ENCODE measurements around the gene PWWP2B.

Gene PWWP2B

GRCh38 chr10:132357286-132358058 is 39.5 kb upstream of the PWWP2B start:
- no peak for TF ChIP-seq ZNF274 (IDR thresholded peaks at IDR 0.05; ENCODE audit: low read depth, low read length)
- no peak overlapping the region for H3K4me3 ChIP-seq (ENCODE audit: low read length)

- H3K4me3 ChIP-seq (ENCODE audit: low read length) = no peak overlapping the region
- no peak for TF ChIP-seq ZNF274 (IDR thresholded peaks at IDR 0.05; ENCODE audit: low read depth, low read length)
These were observed 37.5 kb upstream of the PWWP2B start for GRCh38 chr10:132359305-132360040.

GRCh38 chr10:132360766-132361447 is 36.1 kb upstream of the PWWP2B start:
- no peak overlapping the region for H3K4me3 ChIP-seq (ENCODE audit: low read length)
- TF ChIP-seq ZNF274 (IDR thresholded peaks at IDR 0.05; ENCODE audit: low read depth, low read length) = no peak

GRCh38 chr10:132361581-132362101 is 35.4 kb upstream of the PWWP2B start:
- H3K4me3 ChIP-seq (ENCODE audit: low read length) = no peak overlapping the region
- no peak for TF ChIP-seq ZNF274 (IDR thresholded peaks at IDR 0.05; ENCODE audit: low read depth, low read length)

GRCh38 chr10:132362151-132362611 is 34.8 kb upstream of the PWWP2B start:
- no peak overlapping the region for H3K4me3 ChIP-seq (ENCODE audit: low read length)
- TF ChIP-seq ZNF274 (IDR thresholded peaks at IDR 0.05; ENCODE audit: low read depth, low read length) = no peak

- H3K4me3 ChIP-seq (ENCODE audit: low read length) = no peak overlapping the region
- no peak for TF ChIP-seq ZNF274 (IDR thresholded peaks at IDR 0.05; ENCODE audit: low read depth, low read length)
These were observed 33.6 kb upstream of the PWWP2B start for GRCh38 chr10:132363376-132363775.

GRCh38 chr10:132363921-132364593 is 32.9 kb upstream of the PWWP2B start:
- H3K4me3 ChIP-seq (ENCODE audit: low read length) = no peak overlapping the region
- no peak for TF ChIP-seq ZNF274 (IDR thresholded peaks at IDR 0.05; ENCODE audit: low read depth, low read length)

- no peak overlapping the region for H3K4me3 ChIP-seq (ENCODE audit: low read length)
- TF ChIP-seq ZNF274 (IDR thresholded peaks at IDR 0.05; ENCODE audit: low read depth, low read length) = no peak
These were observed 32.4 kb upstream of the PWWP2B start for GRCh38 chr10:132364594-132364970.

- TF ChIP-seq ZNF274 (IDR thresholded peaks at IDR 0.05; ENCODE audit: low read depth, low read length) = no peak
These were observed 31.9 kb upstream of the PWWP2B start for GRCh38 chr10:132365102-132365501.

GRCh38 chr10:132366006-132366405 is 31.0 kb upstream of the PWWP2B start:
- no peak for TF ChIP-seq ZNF274 (IDR thresholded peaks at IDR 0.05; ENCODE audit: low read depth, low read length)
- H3K4me3 ChIP-seq (ENCODE audit: low read length) = no peak overlapping the region

More at GRCh38 chr10:132365102-132365501, 31.9 kb upstream of the PWWP2B start:
- H3K4me3 ChIP-seq (ENCODE audit: low read length) = no peak overlapping the region

GRCh38 chr10:132366499-132366898 is 30.5 kb upstream of the PWWP2B start:
- TF ChIP-seq ZNF274 (IDR thresholded peaks at IDR 0.05; ENCODE audit: low read depth, low read length) = no peak
- no peak overlapping the region for H3K4me3 ChIP-seq (ENCODE audit: low read length)

GRCh38 chr10:132368391-132368790 is 28.6 kb upstream of the PWWP2B start:
- H3K4me3 ChIP-seq (ENCODE audit: low read length) = no peak overlapping the region
- TF ChIP-seq ZNF274 (IDR thresholded peaks at IDR 0.05; ENCODE audit: low read depth, low read length) = no peak

- no peak for TF ChIP-seq ZNF274 (IDR thresholded peaks at IDR 0.05; ENCODE audit: low read depth, low read length)
- H3K4me3 ChIP-seq (ENCODE audit: low read length) = no peak overlapping the region
These were observed 27.9 kb upstream of the PWWP2B start for GRCh38 chr10:132368881-132369635.

Measured in GM08714 (cell line).